Measurements from ENCODE around the gene CT47A7. TPM values are rescaled to one million over a fixed set of nuclear protein-coding genes. Genes with fewer than 3 reads are reported as not detected.
"Not testable (repeated sequence)": the region's sequence is repeated elsewhere in the genome, so short reads cannot be mapped to it uniquely, and the experiment has no call there.

The CT47A7 gene
- not detected for polyA plus RNA-seq (2012; ENCODE audit: insufficient read length, low read depth)

DNA sequence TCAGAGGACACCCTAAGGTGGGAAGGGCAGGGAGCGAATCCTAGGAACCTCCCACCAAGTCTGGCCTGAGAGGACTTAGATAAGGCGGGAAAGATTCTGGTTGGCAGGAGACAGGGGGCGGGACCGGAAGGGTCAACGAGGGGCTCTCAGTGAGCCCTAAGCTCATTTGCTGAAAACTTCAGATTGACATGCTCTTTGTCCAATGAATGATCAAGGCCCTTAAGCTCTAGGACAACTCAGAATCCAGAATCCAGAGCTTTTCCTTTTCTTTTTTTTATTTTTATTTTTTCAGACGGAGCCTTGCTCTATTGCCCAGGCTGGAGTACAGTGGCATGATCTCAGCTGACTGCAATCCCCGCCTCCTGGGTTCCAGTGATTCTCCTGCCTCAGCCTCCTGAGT is at the start of gene CT47A7:
Gene CT47A7, minus strand, starts transcription at position 101 of the 400 bp plus-strand sequence. CDS start 255 bp downstream, outside the sequence.
- TF ChIP-seq SIN3A (IDR thresholded peaks at IDR 0.05; ENCODE audit: borderline replicate concordance, insufficient read depth, low read length); TAF1 (IDR thresholded peaks at IDR 0.05; ENCODE audit: borderline replicate concordance, insufficient read depth, low read length); FOXP2 (optimal IDR thresholded peaks at IDR 0.05; ENCODE audit: borderline replicate concordance, extremely low read depth, extremely low read length, insufficient read depth): not testable (repeated sequence)

DNA sequence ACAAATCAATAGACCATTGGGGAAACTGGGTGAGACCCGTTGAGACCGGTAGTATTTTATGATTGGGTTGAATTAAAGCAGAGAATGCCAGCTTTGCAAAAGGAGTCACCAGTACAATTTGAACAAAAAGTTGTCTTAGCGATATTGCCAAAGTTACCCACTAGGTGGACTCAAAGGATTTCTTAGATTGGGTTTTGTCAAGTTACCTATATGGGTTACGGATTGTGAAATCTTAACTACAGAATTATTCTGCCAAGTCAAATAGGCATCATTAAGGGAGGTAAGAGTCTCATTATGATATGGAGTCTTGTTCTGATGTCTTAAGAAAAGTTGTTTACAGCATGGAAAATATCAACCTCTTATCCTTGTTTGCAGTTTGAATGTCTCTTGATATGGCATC is 44.2 kb upstream of the CT47A7 start:
- no peak for TF ChIP-seq FOXP2 (optimal IDR thresholded peaks at IDR 0.05; ENCODE audit: borderline replicate concordance, extremely low read depth, extremely low read length, insufficient read depth)
- TF ChIP-seq POLR2AphosphoS5 (IDR thresholded peaks at IDR 0.05; ENCODE audit: low read depth, low read length): no peak
- no peak for TF ChIP-seq SIN3A (IDR thresholded peaks at IDR 0.05; ENCODE audit: borderline replicate concordance, insufficient read depth, low read length)
- no peak for TF ChIP-seq TAF1 (IDR thresholded peaks at IDR 0.05; ENCODE audit: borderline replicate concordance, insufficient read depth, low read length)
- TF ChIP-seq, protein P1, sequence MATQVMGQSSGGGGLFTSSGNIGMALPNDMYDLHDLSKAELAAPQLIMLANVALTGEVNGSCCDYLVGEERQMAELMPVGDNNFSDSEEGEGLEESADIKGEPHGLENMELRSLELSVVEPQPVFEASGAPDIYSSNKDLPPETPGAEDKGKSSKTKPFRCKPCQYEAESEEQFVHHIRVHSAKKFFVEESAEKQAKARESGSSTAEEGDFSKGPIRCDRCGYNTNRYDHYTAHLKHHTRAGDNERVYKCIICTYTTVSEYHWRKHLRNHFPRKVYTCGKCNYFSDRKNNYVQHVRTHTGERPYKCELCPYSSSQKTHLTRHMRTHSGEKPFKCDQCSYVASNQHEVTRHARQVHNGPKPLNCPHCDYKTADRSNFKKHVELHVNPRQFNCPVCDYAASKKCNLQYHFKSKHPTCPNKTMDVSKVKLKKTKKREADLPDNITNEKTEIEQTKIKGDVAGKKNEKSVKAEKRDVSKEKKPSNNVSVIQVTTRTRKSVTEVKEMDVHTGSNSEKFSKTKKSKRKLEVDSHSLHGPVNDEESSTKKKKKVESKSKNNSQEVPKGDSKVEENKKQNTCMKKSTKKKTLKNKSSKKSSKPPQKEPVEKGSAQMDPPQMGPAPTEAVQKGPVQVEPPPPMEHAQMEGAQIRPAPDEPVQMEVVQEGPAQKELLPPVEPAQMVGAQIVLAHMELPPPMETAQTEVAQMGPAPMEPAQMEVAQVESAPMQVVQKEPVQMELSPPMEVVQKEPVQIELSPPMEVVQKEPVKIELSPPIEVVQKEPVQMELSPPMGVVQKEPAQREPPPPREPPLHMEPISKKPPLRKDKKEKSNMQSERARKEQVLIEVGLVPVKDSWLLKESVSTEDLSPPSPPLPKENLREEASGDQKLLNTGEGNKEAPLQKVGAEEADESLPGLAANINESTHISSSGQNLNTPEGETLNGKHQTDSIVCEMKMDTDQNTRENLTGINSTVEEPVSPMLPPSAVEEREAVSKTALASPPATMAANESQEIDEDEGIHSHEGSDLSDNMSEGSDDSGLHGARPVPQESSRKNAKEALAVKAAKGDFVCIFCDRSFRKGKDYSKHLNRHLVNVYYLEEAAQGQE (IDR thresholded peaks at IDR 0.05; ENCODE audit: insufficient read depth in 1 of 2, low read depth in 2 of 2, low read length in 2 of 2): no peak

DNA sequence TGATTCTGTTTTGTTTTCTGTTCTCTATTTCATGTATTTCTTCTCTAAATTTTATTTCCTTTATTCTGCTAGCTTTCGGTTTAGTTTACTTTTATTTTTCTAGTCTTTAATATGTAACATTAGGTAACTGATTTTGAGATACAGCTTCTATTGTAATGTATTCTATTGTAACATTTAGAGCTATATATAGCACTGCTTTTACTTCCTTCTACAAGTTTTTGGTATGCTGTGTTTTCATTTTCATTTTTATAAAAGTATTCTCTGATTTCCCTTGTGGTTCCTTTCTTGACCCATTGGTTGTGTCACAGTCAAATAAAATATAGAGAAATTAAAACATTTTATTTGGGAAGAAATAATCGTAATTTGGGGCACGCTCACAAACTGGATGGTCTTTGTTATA is 43.0 kb upstream of the CT47A7 start:
- no peak for TF ChIP-seq TAF1 (IDR thresholded peaks at IDR 0.05; ENCODE audit: borderline replicate concordance, insufficient read depth, low read length)
- TF ChIP-seq FOXP2 (optimal IDR thresholded peaks at IDR 0.05; ENCODE audit: borderline replicate concordance, extremely low read depth, extremely low read length, insufficient read depth): no peak
- no peak for TF ChIP-seq POLR2AphosphoS5 (IDR thresholded peaks at IDR 0.05; ENCODE audit: low read depth, low read length)
- TF ChIP-seq, protein P1 (IDR thresholded peaks at IDR 0.05; ENCODE audit: insufficient read depth in 1 of 2, low read depth in 2 of 2, low read length in 2 of 2): no peak
- no peak for TF ChIP-seq SIN3A (IDR thresholded peaks at IDR 0.05; ENCODE audit: borderline replicate concordance, insufficient read depth, low read length)

DNA sequence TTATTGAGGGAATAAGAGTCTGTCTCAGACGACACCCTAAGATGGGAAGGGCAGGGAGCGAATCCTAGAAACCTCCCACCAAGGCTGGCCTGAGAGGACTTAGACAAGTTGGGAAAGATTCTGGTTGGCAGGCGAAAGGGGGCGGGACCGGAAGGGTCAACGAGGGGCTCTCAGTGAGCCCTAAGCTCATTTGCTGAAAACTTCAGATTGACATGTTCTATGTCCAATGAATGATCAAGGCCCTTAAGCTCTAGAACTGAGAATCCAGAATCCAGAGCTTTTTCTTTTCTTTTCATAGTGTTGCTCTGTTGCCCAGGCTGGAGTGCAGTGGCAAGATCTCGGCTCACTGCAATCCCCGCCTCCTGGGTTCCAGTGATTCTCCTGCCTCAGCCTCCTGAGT is 29.3 kb upstream of the CT47A7 start, which contains the start of gene CT47A1:
Gene CT47A1, minus strand, starts transcription at position 101 of the 400 bp plus-strand sequence. CDS start 231 bp downstream, outside the sequence.
- TF ChIP-seq TAF1 (IDR thresholded peaks at IDR 0.05; ENCODE audit: borderline replicate concordance, insufficient read depth, low read length); SIN3A (IDR thresholded peaks at IDR 0.05; ENCODE audit: borderline replicate concordance, insufficient read depth, low read length); POLR2AphosphoS5 (IDR thresholded peaks at IDR 0.05; ENCODE audit: low read depth, low read length): not testable (repeated sequence)
